Activated CD4-positive, alpha-beta T cell treated with anti-CD3 and anti-CD28 coated beads for 36 hours (primary cell): Measurements from ENCODE around the gene ITGB5. TPM values are rescaled to one million over a fixed set of nuclear protein-coding genes. Genes with fewer than 3 reads are reported as not detected.

Source experiments
- ATAC-seq: fragments of 200-7000 bp; cut with Tn5 transposase; one replicate; pipeline ENCODE4 v1.10.0; 2021; ENCODE audit warnings: mild to moderate bottlenecking, moderate library complexity
- CTCF ChIA-PET: fragments of 350-600 bp; sonication (Branson Sonifier 250); formaldehyde crosslinking; loops from one replicate; lab custom pipeline; 2021; ENCODE audit warnings: antibody characterized with exemption; lab: Charles Lee
- POLR2A ChIA-PET: fragments of 350-600 bp; sonication (Branson Sonifier 250); formaldehyde crosslinking; loops from one replicate; lab custom pipeline; 2021; ENCODE audit warnings: antibody characterized with exemption, inconsistent platforms; lab: Charles Lee
- DNase-seq: peaks from one replicate; pipeline ENCODE4 v3.0.0-alpha.2; 2020
- H3K27ac Mint-ChIP-seq: one replicate; pipeline ENCODE4 v1.8.0; 2021; ENCODE audit warnings: mixed read lengths
- H3K27me3 Mint-ChIP-seq: one replicate; pipeline ENCODE4 v1.8.0; 2021; ENCODE audit warnings: mixed read lengths
- H3K36me3 Mint-ChIP-seq: one replicate; pipeline ENCODE4 v1.8.0; 2021; ENCODE audit warnings: low read depth, mixed read lengths
- H3K4me1 Mint-ChIP-seq: one replicate; pipeline ENCODE4 v1.8.0; 2021; ENCODE audit warnings: mixed read lengths
- H3K4me3 Mint-ChIP-seq: one replicate; pipeline ENCODE4 v1.8.0; 2021; ENCODE audit warnings: mild to moderate bottlenecking, moderate library complexity, mixed read lengths
- H3K9me3 Mint-ChIP-seq: one replicate; pipeline ENCODE4 v1.8.0; 2021; ENCODE audit warnings: low read depth, mixed read lengths
- intact Hi-C, 2 experiments: fragments of 100-400 bp; cut with DNase I in 1 of 2; cut with micrococcal nuclease in 1 of 2; formaldehyde crosslinking; loops; one replicate each; pipeline versions ENCODE4 v1.14.2 to v1.15.1; 2022 to 2024; cut with DNase I, micrococcal nuclease
- total RNA-seq, 2 experiments: library from RNA; stranded (reverse); gene quantifications; one replicate each; pipeline ENCODE4 v1.2.3, GENCODE V29; 2021

The ITGB5 gene
- total RNA-seq, 2 experiments from 2014 or later: 0.57 to 0.72 TPM

- Mint-ChIP-seq H3K4me3 (no peak overlapping the region), H3K27me3 (peaks cover 15% of the 10 kb centered on the region), H3K36me3 (no peaks in the 10 kb centered on the region), H3K9me3 (no peaks in the 10 kb centered on the region), H3K27ac (no peak overlapping the region), H3K4me1 (no peaks in the 10 kb centered on the region)
- CTCF ChIA-PET: no interaction called here
- POLR2A ChIA-PET: no interaction called here
- intact Hi-C loops: no loop called here
- DNase-seq: no peak
- no peak for ATAC-seq
These were observed 68.6 kb downstream of the ITGB5 start for GRCh38 chr3:124818398-124819091.

GRCh38 chr3:124817079-124817478, 70.1 kb downstream of the ITGB5 start:
- H3K9me3 Mint-ChIP-seq: no peaks in the 10 kb centered on the region
- no peak overlapping the region for H3K4me3 Mint-ChIP-seq
- ATAC-seq (no peak), DNase-seq (no peak)
- CTCF ChIA-PET: no interaction called here
- no peak overlapping the region for H3K27ac Mint-ChIP-seq
- no peaks in the 10 kb centered on the region for H3K4me1 Mint-ChIP-seq
- intact Hi-C loops: no loop called here
- H3K36me3 Mint-ChIP-seq: no peaks in the 10 kb centered on the region
- peaks cover 13% of the 10 kb centered on the region for H3K27me3 Mint-ChIP-seq
- POLR2A ChIA-PET: interaction anchor here (0.5 kb wide), 1 partner anchor 1274 kb away, joined by 5 read pairs; no protein-coding TSS in a partner anchor

GRCh38 chr3:124816206-124816605, 71.0 kb downstream of the ITGB5 start:
- H3K27ac Mint-ChIP-seq: no peak overlapping the region
- H3K4me1 Mint-ChIP-seq: no peaks in the 10 kb centered on the region
- intact Hi-C loops: no loop called here

GRCh38 chr3:124815781-124816180, 71.4 kb downstream of the ITGB5 start:
- no peaks in the 10 kb centered on the region for H3K36me3 Mint-ChIP-seq
- H3K27ac Mint-ChIP-seq: no peak overlapping the region
- H3K4me1 Mint-ChIP-seq: no peaks in the 10 kb centered on the region
- POLR2A ChIA-PET: no interaction called here
- CTCF ChIA-PET: no interaction called here
- no peaks in the 10 kb centered on the region for H3K9me3 Mint-ChIP-seq
- no peak overlapping the region for H3K4me3 Mint-ChIP-seq
- ATAC-seq: no peak
- no peak for DNase-seq
- intact Hi-C loops: no loop called here
- peaks cover 7% of the 10 kb centered on the region for H3K27me3 Mint-ChIP-seq

More at GRCh38 chr3:124816206-124816605, 71.0 kb downstream of the ITGB5 start:
- ChIA-PET POLR2A (no interaction called here), CTCF (no interaction called here)
- Mint-ChIP-seq H3K36me3 (no peaks in the 10 kb centered on the region), H3K4me3 (no peak overlapping the region), H3K27me3 (peaks cover 10% of the 10 kb centered on the region), H3K9me3 (no peaks in the 10 kb centered on the region)
- ATAC-seq: no peak
- no peak for DNase-seq

- ChIA-PET CTCF (interaction anchor here (1.0 kb wide), 1 partner anchor 87 kb away, joined by 5 read pairs; no protein-coding TSS in a partner anchor), POLR2A (no interaction called here)
- no peak overlapping the region for H3K27ac Mint-ChIP-seq
- no peak overlapping the region for H3K4me3 Mint-ChIP-seq
- peaks cover 7% of the 10 kb centered on the region for H3K27me3 Mint-ChIP-seq
- no peak for DNase-seq
- H3K36me3 Mint-ChIP-seq: no peaks in the 10 kb centered on the region
- intact Hi-C loops: no loop called here
- no peak for ATAC-seq
- H3K4me1 Mint-ChIP-seq: no peaks in the 10 kb centered on the region
- no peaks in the 10 kb centered on the region for H3K9me3 Mint-ChIP-seq
These were observed 72.3 kb downstream of the ITGB5 start for GRCh38 chr3:124814620-124815421.

DNA sequence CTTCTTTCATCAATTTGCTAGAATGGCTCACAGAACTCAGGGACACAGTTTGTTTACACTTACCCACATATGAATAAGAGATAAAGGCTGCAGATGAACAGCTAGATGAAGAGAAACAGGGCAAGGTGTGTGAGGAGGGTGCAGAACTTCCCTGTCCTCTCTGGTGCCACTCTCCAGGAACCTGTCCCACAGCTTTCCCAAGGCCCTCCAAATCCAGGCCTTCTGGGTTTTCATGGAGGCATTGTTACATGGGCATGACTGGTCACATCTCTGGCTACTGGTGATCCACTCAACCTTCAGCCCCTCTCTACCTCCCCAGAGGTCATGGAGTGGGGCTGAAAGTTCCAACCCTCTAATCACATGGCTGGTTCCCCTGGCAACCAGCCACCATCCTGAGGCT, 73.6 kb downstream of the ITGB5 start:
- intact Hi-C loops: no loop called here
- ATAC-seq: no peak
- DNase-seq: no peak
- Mint-ChIP-seq H3K27ac (no peak overlapping the region), H3K36me3 (no peaks in the 10 kb centered on the region), H3K9me3 (no peaks in the 10 kb centered on the region), H3K27me3 (peaks cover 2% of the 10 kb centered on the region), H3K4me3 (no peak overlapping the region), H3K4me1 (no peaks in the 10 kb centered on the region)
- ChIA-PET POLR2A (no interaction called here), CTCF (interaction anchor here (0.6 kb wide), 1 partner anchor 93 kb away, joined by 3 read pairs; no protein-coding TSS in a partner anchor)

GRCh38 chr3:124812291-124813265, 74.6 kb downstream of the ITGB5 start:
- no peak for DNase-seq
- no peaks in the 10 kb centered on the region for H3K4me1 Mint-ChIP-seq
- POLR2A ChIA-PET: no interaction called here
- H3K4me3 Mint-ChIP-seq: no peak overlapping the region
- no peaks in the 10 kb centered on the region for H3K9me3 Mint-ChIP-seq
- peaks cover 2% of the 10 kb centered on the region for H3K27me3 Mint-ChIP-seq
- CTCF ChIA-PET: interaction anchor here (0.6 kb wide), 1 partner anchor 94 kb away, joined by 3 read pairs; no protein-coding TSS in a partner anchor
- no peak overlapping the region for H3K27ac Mint-ChIP-seq
- intact Hi-C loops: no loop called here
- ATAC-seq: no peak
- H3K36me3 Mint-ChIP-seq: no peaks in the 10 kb centered on the region

DNA sequence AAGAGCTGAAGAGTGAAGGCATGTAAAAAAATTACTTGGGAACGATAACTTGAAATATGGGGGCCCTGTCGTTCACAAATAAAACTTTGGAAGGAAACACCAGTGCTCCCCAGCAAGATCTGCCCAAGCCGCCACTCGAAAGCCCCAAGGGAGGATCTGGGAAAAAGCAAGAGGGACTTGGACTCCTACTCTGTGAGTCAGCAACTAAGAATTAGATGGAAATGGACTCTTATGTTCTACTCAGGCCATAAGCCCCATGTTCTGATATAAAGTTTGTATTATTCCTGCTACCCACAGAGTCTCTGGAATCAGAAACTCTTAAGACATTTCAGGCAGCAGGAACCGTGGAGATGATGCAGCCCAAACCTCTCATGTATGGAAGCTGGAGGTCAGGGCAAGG, 75.7 kb downstream of the ITGB5 start:
- H3K27me3 Mint-ChIP-seq: peaks cover 2% of the 10 kb centered on the region
- DNase-seq: no peak
- no peak for ATAC-seq
- no peaks in the 10 kb centered on the region for H3K4me1 Mint-ChIP-seq
- ChIA-PET CTCF (no interaction called here), POLR2A (no interaction called here)
- H3K27ac Mint-ChIP-seq: no peak overlapping the region
- intact Hi-C loops: no loop called here
- no peak overlapping the region for H3K4me3 Mint-ChIP-seq
- H3K36me3 Mint-ChIP-seq: no peaks in the 10 kb centered on the region
- H3K9me3 Mint-ChIP-seq: no peaks in the 10 kb centered on the region

- Mint-ChIP-seq H3K9me3 (no peaks in the 10 kb centered on the region), H3K4me1 (no peaks in the 10 kb centered on the region), H3K27ac (no peak overlapping the region), H3K36me3 (no peaks in the 10 kb centered on the region), H3K27me3 (peaks cover 3% of the 10 kb centered on the region), H3K4me3 (no peak overlapping the region)
- CTCF ChIA-PET: interaction anchor here (0.9 to 1.6 kb wide), 2 partner anchors 50 to 90 kb away, joined by 3 read pairs; no protein-coding TSS in a partner anchor
- POLR2A ChIA-PET: no interaction called here
- no peak for ATAC-seq
- DNase-seq: no peak
- intact Hi-C loops: no loop called here
These were observed 76.2 kb downstream of the ITGB5 start for GRCh38 chr3:124810970-124811369.

GRCh38 chr3:124809039-124809438, 78.1 kb downstream of the ITGB5 start:
- ATAC-seq (no peak), DNase-seq (no peak)
- ChIA-PET POLR2A (no interaction called here), CTCF (no interaction called here)
- no peak overlapping the region for H3K4me3 Mint-ChIP-seq
- no peaks in the 10 kb centered on the region for H3K36me3 Mint-ChIP-seq
- no peaks in the 10 kb centered on the region for H3K4me1 Mint-ChIP-seq
- intact Hi-C loops: no loop called here
- H3K9me3 Mint-ChIP-seq: no peaks in the 10 kb centered on the region
- peaks cover 3% of the 10 kb centered on the region for H3K27me3 Mint-ChIP-seq
- H3K27ac Mint-ChIP-seq: no peak overlapping the region

- ChIA-PET POLR2A (no interaction called here), CTCF (interaction anchor here (0.6 to 1.4 kb wide), 2 partner anchors 38 to 95 kb away, joined by 3 to 4 read pairs; no protein-coding TSS in a partner anchor)
- ATAC-seq: no peak
- H3K4me1 Mint-ChIP-seq: no peaks in the 10 kb centered on the region
- peaks cover 3% of the 10 kb centered on the region for H3K27me3 Mint-ChIP-seq
- H3K27ac Mint-ChIP-seq: no peak overlapping the region
- no peak overlapping the region for H3K4me3 Mint-ChIP-seq
- no peaks in the 10 kb centered on the region for H3K9me3 Mint-ChIP-seq
- intact Hi-C loops: no loop called here
- no peak for DNase-seq
- H3K36me3 Mint-ChIP-seq: no peaks in the 10 kb centered on the region
These were observed 81.5 kb downstream of the ITGB5 start for GRCh38 chr3:124805671-124806070.
